ENCODE data around the gene SOAT2. TPM values are rescaled to one million over a fixed set of nuclear protein-coding genes. Genes with fewer than 3 reads are reported as not detected.

SOAT2 gene
- polyA plus RNA-seq, 4 donors, result 1.1 to 2.6 (median 1.6) TPM

GRCh38 chr12:53064613-53065436, 38.5 kb upstream of the SOAT2 start:
- no peak for DNase-seq (ENCODE audit: low read depth in 4 of 4, low spot score in 3 of 4)

- DNase-seq (ENCODE audit: low read depth in 4 of 4, low spot score in 3 of 4), result no peak
Observed at GRCh38 chr12:53065470-53065869, 37.8 kb upstream of the SOAT2 start.

DNA sequence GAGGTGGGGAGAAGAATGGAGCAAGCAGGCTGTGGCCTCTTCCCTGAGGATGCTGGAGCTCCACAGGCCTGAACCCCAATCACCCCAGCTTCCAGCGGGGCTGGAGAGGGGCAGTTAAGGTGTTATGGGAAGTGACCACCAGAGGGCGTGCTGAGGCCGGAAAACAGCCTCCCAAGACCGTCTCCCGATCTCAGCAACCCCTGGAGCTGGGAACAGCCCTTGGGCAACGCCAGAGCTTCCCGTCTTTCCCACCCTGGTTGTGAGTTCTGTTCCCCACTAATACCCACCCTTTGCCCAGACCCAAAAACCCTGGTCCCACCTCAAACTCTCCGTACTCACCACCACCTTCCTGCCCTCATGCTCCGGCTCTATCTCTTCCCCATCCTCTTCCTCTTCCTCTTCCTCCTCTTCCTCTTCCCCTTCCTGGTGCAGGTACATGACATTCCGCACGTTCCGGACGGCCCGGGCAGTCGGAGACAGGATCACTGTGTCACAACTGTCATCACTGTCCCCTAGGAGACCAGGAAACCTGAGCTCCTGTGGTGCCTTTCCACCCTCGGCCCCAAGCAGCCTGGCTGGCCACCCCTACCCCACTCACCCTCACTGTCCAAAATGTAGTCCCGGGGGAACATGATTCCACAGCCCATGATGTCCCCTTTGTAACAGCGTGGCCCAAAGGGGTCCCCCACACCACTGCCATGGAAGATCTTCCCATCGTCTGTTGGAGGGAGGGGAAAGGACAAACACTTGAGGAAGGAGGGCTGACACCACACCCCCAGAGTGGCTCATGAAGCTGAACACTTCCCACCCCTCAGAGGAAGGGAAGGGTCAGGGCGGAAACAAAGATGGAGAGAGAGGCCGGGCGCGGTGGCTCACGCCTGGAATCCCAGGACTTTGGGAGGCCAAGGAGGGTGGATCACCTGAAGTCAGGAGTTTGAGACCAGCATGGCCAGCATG, 37.0 kb upstream of the SOAT2 start:
- DNase-seq (ENCODE audit: low read depth in 4 of 4, low spot score in 3 of 4), result peak in 3 of 4 donors; percentile 61 to 73 (median 64)

DNA sequence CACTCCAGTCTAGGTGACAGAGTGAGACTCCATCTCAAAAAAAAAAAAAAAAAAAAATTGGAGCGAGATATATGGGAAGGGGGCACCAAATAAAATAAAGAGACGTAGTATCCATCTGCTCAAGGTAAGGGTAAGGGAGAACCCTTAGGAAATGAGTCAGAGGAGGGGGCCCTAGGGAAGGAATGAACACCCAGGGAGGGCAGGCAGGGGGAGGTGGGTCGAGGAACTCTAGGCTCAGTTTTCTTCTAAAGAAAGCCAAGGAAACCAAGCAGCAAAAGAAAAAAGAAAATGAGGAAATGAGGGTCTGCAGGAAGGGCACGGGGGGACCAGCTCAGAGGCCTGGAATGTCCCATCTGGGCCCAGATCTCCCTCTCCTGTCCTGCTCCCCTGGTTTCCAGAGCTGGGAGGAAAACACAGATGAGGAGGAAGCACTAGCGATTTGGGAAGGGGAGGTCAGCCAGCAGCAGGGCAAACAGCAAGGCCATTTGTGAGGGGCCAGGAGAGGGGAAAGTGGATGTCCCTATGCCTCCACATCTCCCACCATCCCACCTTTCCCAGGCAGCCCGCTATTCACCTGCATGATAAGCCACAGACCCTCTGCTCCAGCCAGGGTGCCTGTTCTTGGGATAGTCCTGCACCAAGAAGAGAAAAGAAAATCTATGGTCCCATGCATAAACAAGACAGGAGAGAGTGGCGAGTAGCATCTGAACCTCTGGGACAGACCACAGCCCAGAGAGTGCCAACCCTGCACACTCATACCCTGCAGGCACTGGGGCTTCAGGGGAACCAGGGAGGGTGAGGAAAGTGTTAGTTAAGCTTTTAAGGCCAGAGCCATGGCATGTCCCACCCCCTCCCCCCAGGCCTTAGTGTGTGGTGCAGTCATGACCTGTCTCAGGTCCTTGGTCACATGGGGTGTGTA, 36.0 kb upstream of the SOAT2 start:
- no peak for DNase-seq (ENCODE audit: low read depth in 4 of 4, low spot score in 3 of 4)

- DNase-seq (ENCODE audit: low read depth in 4 of 4, low spot score in 3 of 4), result no peak
Observed at GRCh38 chr12:53067993-53068770, 35.1 kb upstream of the SOAT2 start.

DNA sequence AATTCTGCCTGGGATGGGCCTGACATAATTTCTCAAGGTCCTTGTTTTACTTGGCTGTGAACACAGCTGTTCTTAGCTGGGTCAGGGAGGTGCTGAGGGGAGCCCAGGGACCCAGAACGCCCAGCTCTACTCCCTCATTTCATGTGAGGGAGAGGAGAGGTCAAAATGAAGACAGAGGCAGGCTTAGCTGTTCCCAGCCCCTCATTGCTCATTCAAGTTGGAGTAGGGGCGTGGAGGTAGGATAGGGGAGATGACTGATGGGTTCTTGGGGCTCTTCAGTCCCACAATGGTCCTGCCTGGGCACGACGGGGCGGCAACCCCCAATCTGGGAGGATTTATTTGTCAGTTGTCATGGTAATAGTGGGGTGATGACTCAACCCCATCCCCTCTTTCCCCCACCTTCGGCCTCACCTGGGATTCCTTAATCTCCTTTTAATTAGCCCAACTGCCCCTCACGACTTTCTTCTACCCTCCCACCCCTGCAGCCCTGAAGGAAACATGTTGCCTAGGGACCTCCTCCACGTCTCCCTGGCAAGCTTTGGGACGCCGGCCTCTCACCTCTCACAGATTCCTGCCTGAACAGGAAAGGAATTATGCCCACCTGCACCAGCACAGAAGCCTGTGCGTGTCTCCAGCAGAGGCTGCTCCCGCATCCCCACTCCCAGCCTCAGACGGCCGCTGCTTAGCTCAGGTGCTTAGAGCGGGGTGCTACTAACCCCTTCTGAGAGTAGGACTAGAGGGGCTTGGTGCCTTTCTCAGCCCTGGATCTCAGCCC, 34.3 kb upstream of the SOAT2 start:
- no peak for DNase-seq (ENCODE audit: low read depth in 4 of 4, low spot score in 3 of 4)

GRCh38 chr12:53069621-53070410, 33.5 kb upstream of the SOAT2 start:
- DNase-seq (ENCODE audit: low read depth in 4 of 4, low spot score in 3 of 4), result no peak

DNA sequence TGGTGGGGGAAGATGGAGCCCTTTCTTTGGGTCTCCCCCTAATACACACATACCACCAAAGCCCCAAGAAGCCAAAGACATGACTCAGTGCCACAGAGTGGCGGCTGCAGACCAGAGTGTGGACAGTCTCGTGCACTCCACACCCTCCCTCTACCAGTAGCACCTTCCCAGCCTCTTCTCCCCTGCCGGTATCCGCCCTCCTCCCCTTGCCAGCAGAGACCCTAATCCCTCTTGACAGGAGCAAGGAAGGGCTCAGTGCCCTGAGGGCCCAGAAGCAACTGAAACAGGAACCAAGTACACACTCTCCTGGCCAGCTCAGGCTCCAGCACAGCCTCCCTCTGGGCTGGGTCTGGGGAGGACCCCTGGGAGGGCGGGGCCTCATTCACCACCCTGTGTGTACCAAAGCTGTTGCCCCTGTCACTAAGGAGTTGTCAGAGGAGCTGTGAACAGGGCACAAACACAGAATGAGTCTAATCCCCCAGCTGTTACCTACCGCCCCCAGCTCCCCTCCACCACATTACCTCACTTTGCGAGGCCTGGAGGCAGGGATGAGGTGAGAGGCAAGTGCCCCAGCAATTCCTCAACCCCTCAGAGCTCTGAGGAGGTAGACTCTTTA, 32.3 kb upstream of the SOAT2 start:
- DNase-seq (ENCODE audit: low read depth in 4 of 4, low spot score in 3 of 4), result no peak

DNA sequence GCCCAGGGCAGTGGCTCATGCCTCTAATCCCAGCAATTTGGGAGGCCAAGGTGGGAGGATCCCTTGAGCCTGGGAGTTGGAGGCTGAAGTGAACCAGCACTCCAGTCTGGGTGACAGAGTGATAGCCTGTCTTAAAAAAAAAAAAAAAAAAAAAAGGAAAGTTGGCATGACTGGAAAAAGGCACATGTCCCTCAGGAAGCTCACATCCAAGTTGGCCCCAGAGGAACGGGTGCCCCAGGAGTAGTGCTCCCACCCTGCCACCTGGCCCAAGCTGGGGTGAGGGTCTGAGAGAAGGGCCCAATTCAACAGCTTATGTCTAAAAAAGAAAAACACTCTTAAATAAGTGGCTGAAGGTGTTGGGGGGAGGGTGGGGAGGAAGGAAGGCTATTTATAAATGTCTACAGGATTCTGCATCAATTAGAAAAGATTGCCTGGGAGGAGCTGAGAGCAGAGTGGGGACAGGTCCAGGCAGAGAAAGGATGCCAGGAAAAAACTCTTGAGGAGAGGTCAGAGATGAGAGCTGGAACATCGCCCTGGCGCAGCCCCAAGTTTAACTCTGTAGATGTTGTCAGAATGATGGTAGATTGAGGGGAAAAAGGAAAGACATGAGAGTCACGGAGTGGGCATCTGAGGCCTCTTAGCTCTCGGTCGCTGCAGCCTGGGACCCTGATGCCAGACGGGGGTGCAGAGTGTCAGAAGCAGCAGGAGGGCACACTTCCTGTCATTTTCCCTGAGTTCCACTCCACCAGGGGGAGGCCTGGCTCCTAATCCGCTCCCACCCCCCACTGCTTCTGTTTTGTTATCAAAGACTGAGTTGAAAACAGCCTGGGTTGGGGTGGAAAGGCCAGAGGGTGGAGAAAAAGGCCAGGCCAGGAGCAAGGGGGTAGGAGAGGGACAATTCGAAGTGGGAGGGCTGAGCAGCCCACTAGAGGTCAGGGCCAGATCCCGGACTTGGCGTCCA, 31.4 kb upstream of the SOAT2 start:
- no peak for DNase-seq (ENCODE audit: low read depth in 4 of 4, low spot score in 3 of 4)

GRCh38 chr12:53073881-53074280, 29.4 kb upstream of the SOAT2 start:
- no peak for DNase-seq (ENCODE audit: low read depth in 4 of 4, low spot score in 3 of 4)

GRCh38 chr12:53074283-53074998, 28.8 kb upstream of the SOAT2 start:
- DNase-seq (ENCODE audit: low read depth in 4 of 4, low spot score in 3 of 4), result no peak

DNA sequence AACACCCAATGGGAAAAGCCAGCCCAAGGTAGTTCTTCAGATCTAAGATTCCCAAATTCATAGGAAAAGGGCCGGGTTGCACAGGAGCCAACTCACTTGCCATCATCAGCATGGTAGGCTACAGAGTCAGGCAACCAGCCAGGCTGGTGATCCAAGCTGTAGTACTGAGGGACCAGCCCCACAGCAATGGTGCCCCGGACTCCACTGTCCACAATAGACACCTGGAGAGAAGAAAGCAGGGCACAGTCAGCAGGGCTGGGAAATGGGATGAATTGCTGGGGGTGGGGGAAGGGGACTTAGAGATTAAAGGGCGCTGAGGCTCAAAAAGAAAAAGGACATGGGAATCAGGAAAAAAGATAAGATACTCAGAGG, 28.3 kb upstream of the SOAT2 start:
- no peak for DNase-seq (ENCODE audit: low read depth in 4 of 4, low spot score in 3 of 4)

DNA sequence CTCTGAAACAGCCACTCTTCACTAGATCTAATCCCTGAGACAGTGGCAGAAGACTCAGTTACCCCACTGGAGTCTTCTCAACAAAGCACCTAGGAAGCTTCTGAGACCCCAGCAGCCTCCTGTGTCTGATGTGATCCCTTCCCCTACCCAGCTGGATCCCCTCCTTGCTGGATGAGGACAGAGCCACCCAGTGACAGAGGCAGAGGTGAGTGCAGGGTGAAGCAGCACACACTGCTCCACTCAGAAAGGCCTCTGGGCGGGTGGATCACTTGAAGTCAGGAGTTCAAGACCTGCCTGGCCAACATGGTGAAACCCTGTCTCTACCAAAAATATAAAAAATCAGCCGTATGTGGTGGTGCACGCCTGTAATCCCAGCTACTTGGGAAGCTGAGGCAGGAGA, 26.8 kb upstream of the SOAT2 start:
- DNase-seq (ENCODE audit: low read depth in 4 of 4, low spot score in 3 of 4), result no peak

DNA sequence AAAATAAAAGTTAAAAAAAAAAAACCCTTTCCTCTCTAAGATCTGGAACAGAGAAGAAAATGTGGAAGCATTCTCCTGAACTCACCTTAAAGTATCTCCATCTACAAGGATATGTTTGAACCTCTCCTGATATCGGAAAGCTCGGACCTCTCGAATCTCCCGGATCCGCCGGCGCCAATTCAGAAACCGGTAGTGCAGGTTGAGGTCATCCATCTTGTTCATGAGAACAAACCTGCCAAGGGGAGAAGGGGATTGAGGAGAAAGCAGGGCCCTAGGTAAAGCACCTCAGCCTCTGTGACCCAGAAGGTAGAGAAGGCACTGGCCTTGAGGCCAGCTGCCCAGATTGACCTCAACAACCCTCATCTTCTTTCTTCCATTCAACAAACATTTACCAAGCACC, 26.3 kb upstream of the SOAT2 start:
- DNase-seq (ENCODE audit: low read depth in 4 of 4, low spot score in 3 of 4), result no peak

DNA sequence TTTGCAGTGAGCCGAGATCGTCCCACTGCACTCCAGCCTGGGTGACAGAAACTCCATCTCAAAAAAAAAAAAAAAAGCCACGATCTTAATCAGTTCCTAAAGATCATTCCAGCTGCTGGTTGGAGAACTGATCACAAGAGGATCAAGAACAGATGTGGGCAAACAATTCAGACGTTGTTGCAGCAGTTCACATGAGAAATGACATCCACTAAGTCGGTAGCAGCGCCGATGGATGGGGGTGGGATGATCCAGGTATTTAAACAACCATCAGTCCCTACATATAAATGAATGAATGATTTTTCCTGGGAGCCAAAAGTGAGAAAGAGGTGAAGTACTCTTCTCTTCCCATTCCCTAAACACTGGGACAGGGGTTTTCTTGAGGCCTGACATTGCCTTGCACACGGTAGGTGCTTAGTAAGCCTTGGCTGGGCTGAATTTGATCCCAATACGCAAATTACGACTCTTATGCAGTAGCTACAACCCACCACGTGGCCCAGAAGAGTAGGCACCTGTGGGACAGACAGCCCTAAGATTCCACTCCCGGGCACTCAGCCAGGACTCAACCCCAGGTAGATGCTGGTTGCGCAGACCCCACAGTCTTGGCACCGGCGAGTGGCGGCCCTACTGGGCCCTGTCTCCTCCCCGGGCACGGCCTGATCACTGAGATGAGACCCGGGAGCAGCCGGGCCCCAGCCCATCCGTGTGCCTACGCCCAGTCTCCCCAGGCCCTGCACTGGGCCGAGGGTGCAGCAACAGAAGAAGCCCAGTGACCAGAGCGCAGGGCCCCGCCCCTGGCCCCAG, 24.7 kb upstream of the SOAT2 start:
- DNase-seq (ENCODE audit: low read depth in 4 of 4, low spot score in 3 of 4), result no peak
